Small intestine (tissue), 16 donors: ENCODE measurements around the gene GRXCR1. TPM values are rescaled to one million over a fixed set of nuclear protein-coding genes. Genes with fewer than 3 reads are reported as not detected.

Experiments
- DNase-seq, 2 donors: peaks; one replicate each; pipeline versions ENCODE4 v3.0.0 to v3.0.0-alpha.2; 2013
- FAIRE-seq: peaks from 2 replicates; lab custom pipeline; 2012; peaks lifted over from hg19 to GRCh38; lab: Jason Lieb, UNC
- H3K27ac ChIP-seq, 3 donors: one replicate each; pipeline ENCODE4 v1.5.1; 2013; ENCODE audit warnings: low read length in 2 of 3, mild to moderate bottlenecking in 2 of 3, control low read depth in 1 of 3, inconsistent platforms in 1 of 3, low read depth in 1 of 3, moderate library complexity in 1 of 3
- H3K27me3 ChIP-seq, 3 donors: one replicate each; pipeline ENCODE4 v1.6.1; 2013; ENCODE audit warnings: low read length in 3 of 3, inconsistent platforms in 1 of 3; ENCODE audit not compliant: control insufficient read depth in 3 of 3, insufficient read depth in 3 of 3
- H3K36me3 ChIP-seq, 3 donors: one replicate each; pipeline ENCODE4 v1.6.1; 2013; ENCODE audit warnings: low read length in 3 of 3, inconsistent platforms in 1 of 3, low read depth in 1 of 3, mild to moderate bottlenecking in 1 of 3, moderate library complexity in 1 of 3; ENCODE audit not compliant: control insufficient read depth in 3 of 3, insufficient read depth in 2 of 3
- H3K4me1 ChIP-seq, 3 donors: one replicate each; pipeline ENCODE4 v1.6.1; 2013; ENCODE audit warnings: low read length in 2 of 3, inconsistent platforms in 1 of 3, low read depth in 1 of 3, mild to moderate bottlenecking in 1 of 3, moderate library complexity in 1 of 3; ENCODE audit not compliant: control insufficient read depth in 3 of 3, insufficient read depth in 2 of 3
- H3K4me3 ChIP-seq, 3 donors: one replicate each; pipeline ENCODE4 v1.5.1; 2013; ENCODE audit warnings: low read length in 3 of 3, control low read depth in 1 of 3, inconsistent platforms in 1 of 3, low read depth in 1 of 3, mild to moderate bottlenecking in 1 of 3, moderate library complexity in 1 of 3
- H3K9me3 ChIP-seq, 2 donors: one replicate each; pipeline ENCODE4 v1.6.1; 2013; ENCODE audit warnings: low read depth in 1 of 2, low read length in 1 of 2; ENCODE audit not compliant: control insufficient read depth in 2 of 2, insufficient read depth in 1 of 2
- whole genome bisulfite sequencing, 3 donors: extraction: QIAGEN DNeasy Blood & Tissue Kit; methylation state at CpG; one replicate each; pipeline ENCODE4 v1.1.7; 2013; 5-methylcytosine and 5-hydroxymethylcytosine counted together
- long read RNA-seq, 10 donors: transcript quantifications; one replicate each; lab custom pipeline, GENCODE V29; 2026
- polyA plus RNA-seq, 4 donors: library from polyadenylated mRNA; stranded (reverse) in 3 of 4; unstranded in 1 of 4; fragments of 200-250 nt in 3 of 4; fragments of 120-200 nt in 1 of 4; gene quantifications; one replicate each; pipeline versions ENCODE4 v1.2.1 to v1.2.3, GENCODE V29; 2013
- donor health status: healthy with polysubstance abuse.
- donor health status: control.
- donor health status: control.
- donor health status: Bipolar disorder and iron deficiency.
- donor health status: healthy.

Gene GRXCR1
- not detected for polyA plus RNA-seq
- long read RNA-seq, donor 1: 0 reads
- long read RNA-seq, donor 2: 0 reads
- long read RNA-seq, donor 3: 0 reads
- long read RNA-seq, donor 4: 0 reads
- long read RNA-seq, donor 5: 0 reads
- long read RNA-seq, donor 6: 0 reads
- long read RNA-seq, donor 7: 0 reads
- long read RNA-seq, donor 8: 0 reads
- long read RNA-seq, donor 9: 0 reads
- long read RNA-seq, donor 10: 0 reads

GRCh38 chr4:42892413-42892812 lies at the start of gene GRXCR1:
GRXCR1 (plus strand) TSS chr4:42892713; CDS start chr4:42893267, 554 bp downstream.
- Histone ChIP-seq H3K27ac (no peak within 1 kb of the TSS), H3K36me3 (no peaks in the 10 kb centered on the region), H3K27me3 (no peaks in the 10 kb centered on the region), H3K4me3 (no peak within 1 kb of the TSS), H3K9me3 (no peaks in the 10 kb centered on the region), H3K4me1 (no peaks in the 10 kb centered on the region)
- DNase-seq (no peak), FAIRE-seq (no peak)
- 77 to 86% (median 82%) methylated on average over 2 of the region's 2 CpGs for WGBS, 3 donors

- Histone ChIP-seq H3K4me1 (no peaks in the 10 kb centered on the region), H3K27me3 (no peaks in the 10 kb centered on the region), H3K9me3 (no peaks in the 10 kb centered on the region), H3K4me3 (no peak overlapping the region), H3K36me3 (no peaks in the 10 kb centered on the region), H3K27ac (no peak overlapping the region)
- DNase-seq (no peak), FAIRE-seq (no peak)
- WGBS, 3 donors: 68 to 76% (median 74%) methylated on average over 2 of the region's 2 CpGs
Measured at GRCh38 chr4:42843694-42844093, 48.8 kb upstream of the GRXCR1 start.

GRCh38 chr4:42844422-42845070 lies 48.0 kb upstream of the GRXCR1 start:
- DNase-seq (no peak), FAIRE-seq (no peak)
- WGBS, 3 donors: 80 to 90% (median 86%) methylated on average over 3 of the region's 3 CpGs
- H3K4me3 ChIP-seq: no peak overlapping the region
- no peaks in the 10 kb centered on the region for H3K9me3 ChIP-seq
- H3K36me3 ChIP-seq: no peaks in the 10 kb centered on the region
- H3K4me1 ChIP-seq: no peaks in the 10 kb centered on the region
- H3K27ac ChIP-seq: no peak overlapping the region
- no peaks in the 10 kb centered on the region for H3K27me3 ChIP-seq

DNA sequence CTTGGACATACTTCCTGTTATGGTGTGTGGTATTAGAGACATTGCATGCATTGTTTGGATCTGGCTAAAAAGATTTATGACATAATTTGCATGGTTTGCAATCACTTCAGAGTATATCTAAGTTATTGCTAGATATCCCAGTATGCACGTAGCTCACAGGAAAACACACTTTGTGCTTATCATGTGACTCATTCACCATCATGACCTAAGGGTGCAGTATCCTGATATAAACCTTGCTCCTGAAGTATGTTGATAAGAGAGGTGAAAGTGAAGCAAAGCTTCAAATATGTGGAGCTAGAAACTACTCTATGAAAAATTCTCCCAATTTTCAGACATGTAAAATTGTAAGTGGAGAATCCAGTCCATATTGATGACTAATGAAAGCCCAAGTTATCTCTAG lies 46.9 kb upstream of the GRXCR1 start:
- Histone ChIP-seq H3K4me1 (no peaks in the 10 kb centered on the region), H3K9me3 (no peaks in the 10 kb centered on the region), H3K4me3 (no peak overlapping the region), H3K36me3 (no peaks in the 10 kb centered on the region), H3K27ac (no peak overlapping the region), H3K27me3 (no peaks in the 10 kb centered on the region)
- FAIRE-seq (no peak), DNase-seq (peak; percentile 9 to 67)
- 5 to 11% (median 8%) methylated on average over 1 of the region's 1 CpG for WGBS, 3 donors

DNA sequence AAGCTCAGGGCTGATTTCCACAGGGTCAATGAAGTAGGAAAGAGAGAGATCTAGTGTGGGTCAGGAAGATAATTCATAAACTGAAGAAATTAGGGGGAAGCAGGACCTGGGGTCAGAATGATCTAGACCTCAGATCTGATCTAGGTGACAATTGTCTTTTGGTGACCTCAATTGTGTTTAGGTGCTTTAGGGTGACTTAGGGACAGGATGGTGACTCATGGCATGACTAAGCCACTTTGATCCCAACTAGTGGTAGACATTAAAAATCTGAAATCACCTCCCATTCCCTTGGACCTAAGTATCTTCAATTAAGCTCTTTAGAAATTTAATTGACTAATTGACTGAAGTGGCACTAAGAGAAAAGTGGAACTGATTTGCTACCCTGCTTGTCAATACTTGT lies 36.7 kb upstream of the GRXCR1 start:
- H3K27ac ChIP-seq: no peak overlapping the region
- no peak for DNase-seq
- peaks cover 0 to 2% of the 10 kb centered on the region in 2 donors for H3K9me3 ChIP-seq
- H3K4me3 ChIP-seq: no peak overlapping the region
- FAIRE-seq: no peak
- peaks cover 0 to 2% (median 0%) of the 10 kb centered on the region in 3 donors for H3K27me3 ChIP-seq
- H3K36me3 ChIP-seq: no peaks in the 10 kb centered on the region
- H3K4me1 ChIP-seq: no peaks in the 10 kb centered on the region

GRCh38 chr4:42865572-42866189 lies 26.8 kb upstream of the GRXCR1 start:
- H3K4me1 ChIP-seq: no peaks in the 10 kb centered on the region
- H3K27ac ChIP-seq: no peak overlapping the region
- no peak overlapping the region for H3K4me3 ChIP-seq
- 10 to 19% (median 19%) methylated on average over 3 of the region's 3 CpGs for WGBS, 3 donors
- no peaks in the 10 kb centered on the region for H3K27me3 ChIP-seq
- FAIRE-seq: no peak
- no peaks in the 10 kb centered on the region for H3K36me3 ChIP-seq
- H3K9me3 ChIP-seq: no peaks in the 10 kb centered on the region
- DNase-seq: peak; percentile 53 to 69

- no peak for FAIRE-seq
- Histone ChIP-seq H3K27me3 (no peaks in the 10 kb centered on the region), H3K36me3 (no peaks in the 10 kb centered on the region), H3K27ac (no peak overlapping the region), H3K4me3 (no peak overlapping the region), H3K9me3 (no peaks in the 10 kb centered on the region), H3K4me1 (no peaks in the 10 kb centered on the region)
- no peak for DNase-seq
- WGBS, 3 donors: 46 to 61% (median 47%) methylated on average over 5 of the region's 5 CpGs
Measured at GRCh38 chr4:42871261-42871660, 21.3 kb upstream of the GRXCR1 start.

GRCh38 chr4:42871671-42872290 lies 20.7 kb upstream of the GRXCR1 start:
- Histone ChIP-seq H3K27ac (no peak overlapping the region), H3K4me1 (no peaks in the 10 kb centered on the region), H3K27me3 (no peaks in the 10 kb centered on the region), H3K4me3 (no peak overlapping the region), H3K9me3 (no peaks in the 10 kb centered on the region), H3K36me3 (no peaks in the 10 kb centered on the region)
- no peak for FAIRE-seq
- 35 to 44% (median 38%) methylated on average over 2 of the region's 2 CpGs for WGBS, 3 donors
- DNase-seq: no peak
